AG08395 (cell line): ENCODE measurements around the gene NUBPL.
A peak's percentile ranks its signal among the peaks of the same experiment; 100 is the strongest.
"Not testable (repeated sequence)": the region's sequence is repeated elsewhere in the genome, so short reads cannot be mapped to it uniquely, and the experiment has no call there.

ENCODE experiments used
- DNase-seq: peaks from one replicate; pipeline ENCODE4 v3.0.0; 2012; ENCODE audit warnings: mixed read lengths, low spot score

Gene NUBPL

DNA sequence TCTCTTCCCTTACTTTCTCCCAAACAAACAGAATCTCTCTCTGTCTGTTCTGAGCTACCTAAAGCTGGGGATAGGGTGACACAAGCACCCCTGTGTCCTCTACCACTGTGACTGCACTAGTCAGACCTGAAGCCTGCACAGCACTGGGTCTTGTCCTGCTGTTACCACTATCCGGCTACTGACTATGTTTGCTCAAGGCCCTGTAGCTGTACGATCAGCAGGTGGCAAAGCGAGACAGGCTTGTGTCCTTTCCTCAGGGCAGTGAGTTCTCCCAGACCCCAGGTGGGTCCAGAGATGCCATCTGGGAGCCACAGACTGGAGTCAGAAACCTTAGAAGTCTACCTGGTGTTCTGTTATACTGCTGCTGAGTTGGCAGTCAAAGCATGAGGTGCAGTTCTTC is 116.4 kb downstream of the NUBPL start:
- no peak for DNase-seq

DNA sequence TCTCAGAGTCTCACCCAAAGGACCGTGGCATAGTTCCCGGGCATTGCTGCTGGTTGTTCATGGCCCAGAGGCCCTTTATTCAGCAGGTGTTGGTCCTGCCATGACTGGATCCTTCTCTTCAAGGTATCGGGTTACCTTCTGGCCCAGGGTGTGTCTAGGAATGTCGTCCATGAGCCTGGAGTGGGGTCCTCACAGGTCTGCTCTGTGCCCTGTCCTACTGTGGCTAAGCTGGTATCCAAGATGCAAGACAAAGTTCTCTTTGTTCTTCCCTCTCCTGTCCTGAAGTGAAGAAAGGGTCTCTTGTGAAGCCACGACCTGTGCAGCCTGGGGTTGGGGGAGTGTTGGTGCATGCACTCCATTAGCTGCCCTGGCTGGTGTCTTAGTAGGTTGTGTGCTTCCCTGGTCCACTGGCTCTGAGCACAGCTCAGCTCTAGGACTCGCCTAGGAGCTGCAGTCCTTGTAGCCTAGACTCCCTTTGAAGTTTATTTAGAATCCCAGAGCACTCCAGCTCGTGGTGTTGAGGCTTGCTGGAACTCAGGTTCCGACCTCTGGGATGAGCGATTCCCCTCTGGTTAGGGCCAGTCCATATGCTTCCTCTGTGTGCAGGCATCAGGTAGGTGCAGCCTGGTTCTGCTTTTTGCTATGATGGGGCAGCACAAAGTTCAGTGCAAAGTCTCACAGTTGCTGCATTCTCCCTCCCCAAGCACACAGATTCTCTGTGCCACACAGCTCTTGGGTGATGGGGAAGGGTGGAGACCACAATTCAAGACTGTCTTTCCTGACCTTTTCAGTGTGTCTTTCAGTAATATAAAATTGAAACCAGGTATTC is 117.4 kb downstream of the NUBPL start:
- DNase-seq: no peak

DNA sequence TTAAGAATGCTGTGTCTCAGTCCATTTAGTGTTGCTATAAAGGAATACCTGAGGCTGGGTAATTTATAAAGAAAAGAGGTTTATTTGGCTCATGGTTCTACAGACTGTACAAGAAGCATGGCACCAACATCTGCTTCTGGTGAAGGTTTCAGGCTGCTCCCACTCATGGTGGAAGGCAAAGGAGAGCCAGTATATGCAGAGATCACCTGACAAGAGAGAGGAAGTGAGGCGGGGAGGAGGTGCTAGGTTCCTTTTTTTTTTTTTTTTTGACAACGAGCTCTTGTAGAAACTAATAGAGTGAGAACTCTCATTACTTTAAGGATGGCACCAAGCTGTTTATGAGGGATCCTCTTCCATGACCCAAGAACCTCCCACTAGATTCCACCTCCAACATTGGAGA is 121.6 kb downstream of the NUBPL start:
- no peak for DNase-seq

- no peak for DNase-seq
Measured at GRCh38 chr14:31687726-31688125, 126.5 kb downstream of the NUBPL start.

DNA sequence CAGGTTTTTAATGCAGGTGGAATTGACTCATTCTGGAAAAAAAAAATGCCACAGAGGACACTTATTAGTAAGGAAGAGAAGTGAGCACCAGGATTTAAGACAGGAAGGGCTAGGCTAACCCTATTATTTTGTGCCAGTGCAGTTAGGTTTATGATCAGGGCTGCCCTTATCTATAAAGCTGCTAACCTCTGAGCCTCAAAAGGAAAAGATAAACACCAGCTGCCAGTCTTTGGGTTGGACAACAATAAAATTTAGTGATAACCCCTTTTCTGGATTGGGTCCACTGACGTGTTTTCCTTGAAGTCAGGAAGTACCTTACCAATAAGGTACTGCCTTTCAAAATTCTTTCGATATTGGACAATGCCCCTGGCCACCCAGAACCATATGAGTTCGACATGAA is 128.9 kb downstream of the NUBPL start:
- no peak for DNase-seq

DNA sequence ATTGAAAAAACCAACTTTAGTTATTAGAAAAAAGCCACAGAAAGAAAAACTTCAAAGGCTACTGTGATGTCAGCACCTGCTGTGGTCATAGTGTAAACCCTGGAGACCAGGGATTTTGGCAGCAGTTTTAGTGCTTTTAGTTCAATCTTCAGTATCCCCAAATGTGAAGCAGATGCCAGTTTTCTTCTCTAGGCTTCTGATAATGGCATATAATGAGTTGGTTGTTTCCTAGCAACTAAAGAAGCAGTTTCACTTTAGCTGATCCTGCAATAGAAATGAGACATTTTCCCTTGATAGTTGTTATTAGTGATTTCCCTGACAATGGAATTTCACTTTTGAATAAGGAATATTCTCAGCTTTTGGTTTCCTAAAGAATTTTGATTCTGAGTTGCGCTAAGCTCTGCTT is 131.2 kb downstream of the NUBPL start:
- peak; percentile 33 for DNase-seq

- DNase-seq: no peak
Measured at GRCh38 chr14:31696378-31696777, 135.2 kb downstream of the NUBPL start.

GRCh38 chr14:31699809-31700208 is 138.6 kb downstream of the NUBPL start:
- no peak for DNase-seq

GRCh38 chr14:31700282-31701074 is 139.3 kb downstream of the NUBPL start:
- no peak for DNase-seq

DNA sequence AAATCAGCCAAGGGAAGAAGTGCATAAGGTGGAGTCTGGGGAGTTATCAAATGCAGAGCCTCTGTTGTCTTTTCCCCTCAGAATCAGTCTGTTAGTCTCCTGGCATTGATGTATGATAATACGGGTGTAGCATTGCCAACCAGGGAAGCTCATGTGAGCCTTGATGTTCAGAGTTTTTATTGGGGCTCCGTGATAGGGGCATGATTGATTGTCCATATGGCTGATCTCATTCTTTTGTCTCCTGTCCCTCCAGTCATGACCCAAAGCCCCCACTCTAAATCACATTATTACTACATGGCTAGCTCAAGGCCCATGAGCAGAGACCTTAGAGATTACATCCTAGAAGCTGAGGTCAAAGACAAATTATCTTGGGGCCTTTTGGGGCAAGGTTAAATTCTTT is 140.9 kb downstream of the NUBPL start:
- DNase-seq: no peak

GRCh38 chr14:31703056-31703455 is 141.9 kb downstream of the NUBPL start:
- no peak for DNase-seq

- DNase-seq: no peak
Measured at GRCh38 chr14:31705731-31706130, 144.5 kb downstream of the NUBPL start.

DNA sequence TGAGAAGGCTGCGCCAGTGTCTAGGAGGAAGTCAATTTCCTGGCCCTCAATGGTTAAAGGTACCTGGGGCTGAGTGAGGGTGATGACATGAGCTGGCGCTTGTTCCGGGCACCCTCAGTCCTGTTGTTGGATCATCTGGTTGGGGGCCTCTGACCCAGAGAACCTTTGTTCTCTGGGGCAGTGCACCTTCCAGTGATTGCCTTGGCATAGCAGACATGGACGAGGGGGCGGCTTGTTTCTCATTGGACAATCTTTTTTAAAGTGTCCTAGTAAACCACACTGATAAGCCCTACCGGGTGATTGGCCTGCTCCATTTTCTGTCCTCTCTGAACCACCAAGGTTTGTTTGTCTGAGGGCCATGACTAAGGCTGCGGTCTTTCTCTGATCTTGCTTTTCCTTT is 147.5 kb downstream of the NUBPL start:
- DNase-seq: not testable (repeated sequence)

- no peak for DNase-seq
Measured at GRCh38 chr14:31712244-31713127, 151.3 kb downstream of the NUBPL start.

GRCh38 chr14:31716208-31716607 is 155.0 kb downstream of the NUBPL start:
- DNase-seq: no peak

DNA sequence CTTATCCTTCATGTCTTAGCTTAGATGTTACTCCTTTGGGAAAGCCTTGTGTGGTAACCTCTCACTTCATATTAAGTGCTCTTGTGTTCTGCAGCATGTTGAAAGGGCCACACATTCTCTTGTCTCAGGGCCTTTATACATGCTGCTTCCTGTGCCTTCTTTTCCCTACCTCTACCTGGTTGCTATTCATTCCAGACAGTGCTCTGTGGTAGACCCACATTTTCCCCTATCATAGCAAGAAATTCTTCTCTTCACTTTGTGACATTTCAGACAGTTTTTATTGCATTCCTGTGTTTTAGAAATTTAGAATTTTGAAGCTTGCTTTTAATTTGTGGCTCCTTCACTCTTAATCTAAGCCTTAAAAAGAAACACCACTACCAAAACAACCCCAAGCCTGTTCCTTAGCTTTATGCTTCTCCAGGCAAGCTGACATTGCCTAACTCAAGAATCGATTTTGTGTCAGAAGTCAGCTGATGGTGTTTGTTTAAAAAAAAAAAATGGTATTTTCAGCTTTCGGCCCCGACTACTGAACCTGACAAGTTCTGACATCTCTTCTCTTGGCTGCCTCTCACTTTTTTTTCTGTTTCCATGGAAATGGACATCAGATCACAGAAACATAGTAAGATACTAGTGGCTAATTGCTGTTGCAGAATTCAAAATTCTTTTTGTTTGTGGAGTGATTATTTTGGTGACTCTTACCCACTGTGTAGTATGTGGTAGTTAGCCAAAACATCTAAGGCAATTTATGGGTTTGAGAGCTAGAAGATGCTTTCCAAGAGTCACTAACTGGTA is 156.3 kb downstream of the NUBPL start:
- DNase-seq: peak; percentile 14

DNA sequence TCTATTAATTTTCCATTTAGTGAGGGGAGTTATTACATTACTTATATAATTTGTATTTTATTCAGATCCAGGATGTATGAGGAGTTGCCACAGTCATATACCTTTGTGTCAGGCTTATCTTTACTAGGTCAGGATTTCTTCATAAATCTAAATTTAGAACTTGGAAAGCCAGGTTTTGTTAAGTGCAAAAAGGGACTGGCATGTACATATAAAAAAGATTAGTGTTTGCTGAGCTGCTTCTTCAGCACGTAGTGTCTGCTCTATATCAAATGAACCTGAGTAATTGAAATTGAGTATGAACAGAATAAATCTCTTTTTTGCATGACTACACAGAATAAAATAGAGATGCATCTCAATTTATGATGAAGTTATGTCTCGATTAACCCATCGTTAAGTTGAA is 157.4 kb downstream of the NUBPL start:
- DNase-seq: no peak

DNA sequence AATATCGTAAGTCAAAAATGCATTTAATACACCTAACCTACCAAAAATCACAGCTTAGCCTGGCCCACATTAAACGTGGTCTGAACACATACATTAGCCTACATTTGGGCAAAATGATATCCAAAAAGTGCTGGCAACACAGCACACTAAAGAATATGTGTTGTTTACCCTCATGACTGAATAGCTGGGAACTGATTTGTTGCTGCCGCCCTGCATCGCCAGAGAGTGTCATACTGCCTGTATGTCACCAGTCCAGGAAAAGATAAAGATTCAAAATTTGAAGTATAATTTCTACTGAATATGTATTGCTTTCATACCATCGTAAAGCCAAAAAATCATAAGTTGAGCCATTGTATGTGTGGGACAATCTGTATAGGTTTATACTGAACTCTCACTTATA is 157.8 kb downstream of the NUBPL start:
- DNase-seq: no peak

- DNase-seq: no peak
Measured at GRCh38 chr14:31726337-31726736, 165.1 kb downstream of the NUBPL start.

GRCh38 chr14:31727797-31728196 is 166.6 kb downstream of the NUBPL start:
- DNase-seq: no peak

DNA sequence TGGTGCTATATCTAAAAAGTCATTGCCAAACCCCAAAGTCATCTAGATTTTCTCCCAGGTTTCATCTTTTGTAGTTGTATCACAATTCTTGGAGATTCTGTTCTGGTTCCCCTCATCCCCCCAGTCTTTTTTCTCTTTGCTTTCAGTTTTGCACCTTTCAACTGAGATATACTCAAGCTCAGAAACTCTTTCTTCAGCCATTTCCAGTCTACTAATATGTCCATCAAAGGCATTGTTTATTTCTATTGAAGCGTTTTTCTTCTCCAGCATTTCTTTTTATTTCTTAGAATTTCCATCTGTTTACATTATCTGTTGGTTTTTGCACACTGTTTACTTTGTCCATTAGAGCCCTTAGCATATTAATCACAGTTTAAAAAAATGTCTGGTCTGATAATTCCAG is 179.5 kb downstream of the NUBPL start:
- DNase-seq: no peak

DNA sequence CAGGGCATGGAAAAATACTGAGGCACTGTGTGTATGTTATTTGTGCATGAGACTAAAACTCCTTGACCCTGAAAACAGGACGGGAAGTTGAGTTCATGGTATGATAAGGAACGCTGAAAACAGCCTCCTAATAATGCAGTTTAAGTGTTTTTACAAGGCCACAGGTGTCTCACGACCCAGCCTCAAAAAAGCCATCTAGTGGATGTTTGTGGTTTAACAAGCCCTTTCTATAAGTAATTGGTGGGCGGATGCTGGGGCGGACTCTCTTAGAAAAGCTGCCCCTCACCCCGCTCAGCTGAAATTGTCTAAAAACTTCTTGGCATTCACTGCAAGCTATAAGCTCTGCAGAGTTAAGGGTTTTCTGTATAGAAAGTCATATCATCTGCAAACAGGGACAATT is 184.5 kb downstream of the NUBPL start:
- DNase-seq: no peak
